Transverse colon (tissue), 4 donors: Measurements from ENCODE around the gene PRF1. TPM values are rescaled to one million over a fixed set of nuclear protein-coding genes. Genes with fewer than 3 reads are reported as not detected.

ENCODE experiments used
- DNase-seq: peaks from one replicate; pipeline ENCODE4 v3.0.0-alpha.2; 2019
- H3K27ac ChIP-seq, 4 donors: fragments of 200-600 bp; sonication (generic); 2 replicates each; pipeline ENCODE4 v1.5.1; 2016 to 2018; ENCODE audit warnings: inconsistent platforms in 4 of 4
- H3K27me3 ChIP-seq: fragments of 200-600 bp; sonication (generic); 2 replicates; pipeline ENCODE4 v1.5.1; 2017; ENCODE audit warnings: inconsistent platforms
- H3K36me3 ChIP-seq, 4 donors: fragments of 200-600 bp; sonication (generic); 2 replicates each; pipeline ENCODE4 v1.5.1; 2017 to 2019; ENCODE audit warnings: inconsistent platforms in 4 of 4
- H3K4me1 ChIP-seq, 4 donors: fragments of 200-600 bp; sonication (generic); 2 replicates each; pipeline ENCODE4 v1.5.1; 2017 to 2020; ENCODE audit warnings: inconsistent platforms in 4 of 4
- H3K4me3 ChIP-seq, 4 donors: fragments of 200-600 bp; sonication (generic); 1 replicate in 1 of 4; 2 replicates in 3 of 4; pipeline versions ENCODE4 v1.5.1 to v1.6.1; 2017 to 2019; ENCODE audit warnings: inconsistent platforms in 4 of 4
- H3K9me3 ChIP-seq, 2 donors: fragments of 200-600 bp; sonication (generic); 2 replicates each; pipeline ENCODE4 v1.5.1; 2017 to 2019; ENCODE audit warnings: inconsistent platforms in 2 of 2
- EP300 ChIP-seq: sonication (generic); formaldehyde crosslinking; IDR thresholded peaks from one replicate; pipeline ENCODE4 v1.6.1; 2017; ENCODE audit warnings: antibody characterized with exemption, low read depth
- POLR2A ChIP-seq: fragments of 450-650 bp; IDR thresholded peaks from one replicate; pipeline ENCODE4 v1.6.1; 2016; ENCODE audit warnings: antibody characterized with exemption, mild to moderate bottlenecking, moderate library complexity
- POLR2AphosphoS5 ChIP-seq, 3 donors: sonication (generic); formaldehyde crosslinking; IDR thresholded peaks; one replicate each; pipeline ENCODE4 v1.6.1; 2016; ENCODE audit warnings: antibody characterized with exemption in 3 of 3
- WGBS, 2 donors: methylation state at CpG; one replicate each; pipeline ENCODE4 v1.1.5; 2018; ENCODE audit warnings: low coverage in 1 of 2; 5-methylcytosine and 5-hydroxymethylcytosine counted together
- in situ Hi-C, 4 donors: fragments of 200-750 bp; cut with MboI; loops; one replicate each; pipeline versions ENCODE4 v1.15.0 to v1.15.1; 2017; ENCODE audit warnings: low sequenced_read_pairs in 3 of 4, low pct_ligation_motif_present in 1 of 4, low pct_unique_long_range_greater_than_20kb in 1 of 4
- intact Hi-C: fragments of 100-400 bp; cut with DNase I; formaldehyde crosslinking; loops from one replicate; pipeline ENCODE4 v1.15.1; 2023; ENCODE audit warnings: low total_unique reads
- total RNA-seq, 4 donors: library from RNA; depleted of rRNA; stranded (reverse); fragments of >200 nt; gene quantifications; one replicate each; pipeline ENCODE4 v1.1.0, GENCODE V29; 2016
- TF ChIP-seq, protein P1 (sequence below), 5 experiments: fragments of 200-600 bp in 3 of 5; fragments of 450-650 bp in 2 of 5; sonication (generic) in 3 of 5; IDR thresholded peaks; 1 replicate in 2 of 5; 2 replicates in 3 of 5; pipeline ENCODE4 v1.5.1; 2016 to 2017; ENCODE audit warnings: antibody characterized with exemption in 5 of 5, inconsistent platforms in 3 of 5, mild to moderate bottlenecking in 2 of 5, moderate library complexity in 1 of 5

PRF1 gene
- total RNA-seq, 4 donors from 2014 or later = 0.80 to 12.7 (median 6.0) TPM

- H3K9me3 ChIP-seq = no peaks in the 10 kb centered on the region
- no peaks in the 10 kb centered on the region for H3K36me3 ChIP-seq
- 97% methylated on average over 24 of the region's 24 CpGs; no CpG with 5 or more reads in 1 of the 2 donors for WGBS, 2 donors
- no peaks in the 10 kb centered on the region for H3K4me1 ChIP-seq
- no peak overlapping the region for H3K4me3 ChIP-seq
- intact Hi-C loops = no loop called here
- DNase-seq = no peak
- in situ Hi-C loops = no loop called here
- H3K27ac ChIP-seq = no peak overlapping the region
- no peak for TF ChIP-seq POLR2A
- no peak for TF ChIP-seq POLR2AphosphoS5 (IDR thresholded peaks at IDR 0.05)
- TF ChIP-seq, protein P1, sequence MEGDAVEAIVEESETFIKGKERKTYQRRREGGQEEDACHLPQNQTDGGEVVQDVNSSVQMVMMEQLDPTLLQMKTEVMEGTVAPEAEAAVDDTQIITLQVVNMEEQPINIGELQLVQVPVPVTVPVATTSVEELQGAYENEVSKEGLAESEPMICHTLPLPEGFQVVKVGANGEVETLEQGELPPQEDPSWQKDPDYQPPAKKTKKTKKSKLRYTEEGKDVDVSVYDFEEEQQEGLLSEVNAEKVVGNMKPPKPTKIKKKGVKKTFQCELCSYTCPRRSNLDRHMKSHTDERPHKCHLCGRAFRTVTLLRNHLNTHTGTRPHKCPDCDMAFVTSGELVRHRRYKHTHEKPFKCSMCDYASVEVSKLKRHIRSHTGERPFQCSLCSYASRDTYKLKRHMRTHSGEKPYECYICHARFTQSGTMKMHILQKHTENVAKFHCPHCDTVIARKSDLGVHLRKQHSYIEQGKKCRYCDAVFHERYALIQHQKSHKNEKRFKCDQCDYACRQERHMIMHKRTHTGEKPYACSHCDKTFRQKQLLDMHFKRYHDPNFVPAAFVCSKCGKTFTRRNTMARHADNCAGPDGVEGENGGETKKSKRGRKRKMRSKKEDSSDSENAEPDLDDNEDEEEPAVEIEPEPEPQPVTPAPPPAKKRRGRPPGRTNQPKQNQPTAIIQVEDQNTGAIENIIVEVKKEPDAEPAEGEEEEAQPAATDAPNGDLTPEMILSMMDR (IDR thresholded peaks at IDR 0.05) = no peak
- no peaks in the 10 kb centered on the region for H3K27me3 ChIP-seq
Observed at GRCh38 chr10:70600512-70601395, 1.8 kb downstream of the PRF1 start.

GRCh38 chr10:70599791-70600190 is 2.8 kb downstream of the PRF1 start:
- Histone ChIP-seq H3K27ac (no peak overlapping the region), H3K36me3 (no peaks in the 10 kb centered on the region), H3K4me3 (no peak overlapping the region), H3K27me3 (no peaks in the 10 kb centered on the region), H3K9me3 (no peaks in the 10 kb centered on the region), H3K4me1 (no peaks in the 10 kb centered on the region)
- WGBS, 2 donors = 90 to 94% methylated on average over 2 to 4 of the region's 4 CpGs
- TF ChIP-seq POLR2AphosphoS5 (IDR thresholded peaks at IDR 0.05) = no peak
- no peak for TF ChIP-seq POLR2A
- TF ChIP-seq, protein P1 (IDR thresholded peaks at IDR 0.05) = no peak
- TF ChIP-seq EP300 = no peak
- intact Hi-C loops = no loop called here
- DNase-seq = no peak
- in situ Hi-C loops = no loop called here

GRCh38 chr10:70599319-70599718 is 3.2 kb downstream of the PRF1 start:
- no peaks in the 10 kb centered on the region for H3K4me1 ChIP-seq
- DNase-seq = no peak
- intact Hi-C loops (no loop called here), in situ Hi-C loops (no loop called here)
- H3K9me3 ChIP-seq = no peaks in the 10 kb centered on the region
- no peak for TF ChIP-seq POLR2A
- no peak for TF ChIP-seq POLR2AphosphoS5 (IDR thresholded peaks at IDR 0.05)
- TF ChIP-seq EP300 = no peak
- TF ChIP-seq, protein P1 (IDR thresholded peaks at IDR 0.05) = no peak
- no peaks in the 10 kb centered on the region for H3K27me3 ChIP-seq
- H3K4me3 ChIP-seq = no peak overlapping the region
- whole genome bisulfite sequencing, 2 donors = 93 to 96% methylated on average over 4 to 8 of the region's 8 CpGs
- no peaks in the 10 kb centered on the region for H3K36me3 ChIP-seq
- no peak overlapping the region for H3K27ac ChIP-seq

- in situ Hi-C loops (no loop called here), intact Hi-C loops (no loop called here)
- Histone ChIP-seq H3K36me3 (no peaks in the 10 kb centered on the region), H3K4me1 (no peaks in the 10 kb centered on the region), H3K9me3 (no peaks in the 10 kb centered on the region), H3K27me3 (no peaks in the 10 kb centered on the region), H3K27ac (no peak overlapping the region), H3K4me3 (no peak overlapping the region)
- no peak for TF ChIP-seq POLR2AphosphoS5 (IDR thresholded peaks at IDR 0.05)
- TF ChIP-seq EP300 = no peak
- TF ChIP-seq, protein P1 (IDR thresholded peaks at IDR 0.05) = no peak
- no peak for TF ChIP-seq POLR2A
- DNase-seq = no peak
- WGBS, 2 donors = 85% methylated on average over 15 of the region's 16 CpGs; no CpG with 5 or more reads in 1 of the 2 donors
Observed at GRCh38 chr10:70598857-70599295, 3.7 kb downstream of the PRF1 start.
